ENCODE data around the gene GPR137B.

Gene GPR137B

GRCh38 chr1:236201786-236202185, 59.4 kb downstream of the GPR137B start:
- no peak for DNase-seq (ENCODE audit: low spot score)

GRCh38 chr1:236204039-236204438, 61.7 kb downstream of the GPR137B start:
- DNase-seq (ENCODE audit: low spot score): no peak

DNA sequence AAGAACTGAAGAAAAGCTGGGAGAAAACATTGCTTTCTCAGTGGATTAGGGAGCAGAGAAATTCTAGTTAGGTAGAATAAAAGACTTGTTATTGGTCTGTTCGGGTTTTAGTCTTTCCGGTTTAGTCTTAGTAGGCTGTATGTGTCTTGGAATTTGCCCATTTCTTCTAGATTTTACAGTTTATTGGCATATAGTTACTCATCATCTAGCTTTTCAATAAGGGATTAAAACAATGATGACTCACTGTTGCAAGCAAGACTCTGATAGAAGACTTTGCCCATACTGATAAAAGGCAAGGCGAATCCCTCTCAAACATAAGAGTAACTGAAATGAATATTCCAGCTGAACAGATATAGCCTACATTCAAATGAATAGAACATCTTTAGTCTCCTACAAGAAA, 62.3 kb downstream of the GPR137B start:
- no peak for DNase-seq (ENCODE audit: low spot score)

DNA sequence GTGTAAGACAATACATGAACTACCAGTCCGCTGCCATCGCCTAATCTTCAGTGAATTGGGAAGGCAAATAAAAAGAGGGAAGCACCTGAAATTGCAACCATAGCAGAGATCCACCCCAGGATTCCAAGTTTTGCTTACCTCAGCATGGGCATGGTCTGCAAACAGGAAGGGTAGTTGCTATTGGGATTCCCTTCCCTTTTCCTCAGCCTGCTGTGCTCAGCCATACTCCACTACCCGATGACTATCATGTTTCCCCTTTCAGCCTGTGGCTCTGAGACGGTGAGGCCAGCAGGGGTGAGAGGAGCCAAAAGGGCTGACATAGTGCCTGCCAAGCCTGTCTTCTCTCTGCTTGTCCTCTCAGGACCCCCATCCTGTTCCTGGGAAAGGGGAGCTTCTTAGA, 64.2 kb downstream of the GPR137B start:
- DNase-seq (ENCODE audit: low spot score): no peak

DNA sequence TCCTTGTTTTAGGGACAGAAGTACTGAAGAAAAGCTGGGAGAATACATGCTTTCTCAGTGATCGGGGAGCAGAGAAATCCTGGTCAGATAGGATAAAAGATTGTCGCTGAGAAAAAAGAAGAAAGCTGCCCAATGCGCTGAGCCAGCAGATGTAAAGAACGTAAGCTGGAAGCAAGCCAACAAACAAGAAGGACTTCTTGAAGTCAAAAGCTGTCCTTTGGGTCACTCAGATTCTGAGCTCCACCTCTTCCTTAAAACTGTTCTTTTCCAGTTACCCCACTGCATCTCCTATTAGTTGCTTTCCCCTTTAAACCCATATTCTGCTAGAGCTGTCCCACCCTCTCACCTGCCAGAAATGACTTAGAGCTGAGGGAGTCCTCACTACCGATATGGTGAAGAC, 64.8 kb downstream of the GPR137B start:
- DNase-seq (ENCODE audit: low spot score): no peak

- no peak for DNase-seq (ENCODE audit: low spot score)
Measured at GRCh38 chr1:236207569-236207968, 65.2 kb downstream of the GPR137B start.

GRCh38 chr1:236209185-236209584, 66.8 kb downstream of the GPR137B start:
- DNase-seq (ENCODE audit: low spot score): no peak

- DNase-seq (ENCODE audit: low spot score): no peak
Measured at GRCh38 chr1:236209713-236210112, 67.4 kb downstream of the GPR137B start.

- DNase-seq (ENCODE audit: low spot score): no peak
Measured at GRCh38 chr1:236211815-236212214, 69.5 kb downstream of the GPR137B start.

DNA sequence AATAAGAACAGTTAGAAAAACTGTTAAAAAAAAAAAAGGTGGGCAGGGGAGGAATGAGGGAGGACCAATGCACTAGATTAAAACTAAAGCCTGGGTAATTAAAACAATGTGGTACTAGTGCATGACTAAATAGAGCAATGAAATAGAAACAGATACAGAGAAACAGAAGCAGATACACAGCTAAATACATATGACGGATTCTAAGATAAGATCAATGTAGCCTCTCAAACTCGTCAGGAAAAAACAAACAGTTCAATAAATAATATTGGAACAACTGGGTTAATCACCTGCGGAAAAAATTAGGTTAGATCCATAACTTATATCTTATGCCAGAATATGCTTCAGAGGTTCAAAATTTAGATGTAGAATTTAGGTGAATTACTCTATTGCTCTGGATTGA, 71.2 kb downstream of the GPR137B start:
- DNase-seq (ENCODE audit: low spot score): no peak

GRCh38 chr1:236214761-236215160, 72.4 kb downstream of the GPR137B start:
- DNase-seq (ENCODE audit: low spot score): no peak

DNA sequence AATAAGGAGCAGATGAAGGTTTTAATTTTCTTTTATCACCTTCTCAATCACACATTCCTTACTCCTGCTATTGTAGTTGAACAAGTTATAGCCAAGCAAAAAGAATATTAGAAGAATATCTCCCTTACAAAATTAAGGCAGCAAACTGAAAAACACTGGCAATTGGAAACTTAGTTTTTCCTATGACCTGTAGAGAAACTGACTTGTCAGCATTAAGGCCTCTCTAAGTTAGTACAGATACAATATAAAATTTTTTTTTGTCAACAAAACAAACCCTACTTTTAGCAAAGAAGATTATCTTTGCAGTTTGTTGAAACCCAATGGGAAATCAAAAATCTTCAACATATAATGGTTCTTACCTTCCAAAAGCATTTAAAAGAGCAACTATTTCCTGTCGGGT, 78.1 kb downstream of the GPR137B start:
- no peak for DNase-seq (ENCODE audit: low spot score)

GRCh38 chr1:236222632-236223031, 80.3 kb downstream of the GPR137B start:
- DNase-seq (ENCODE audit: low spot score): no peak

DNA sequence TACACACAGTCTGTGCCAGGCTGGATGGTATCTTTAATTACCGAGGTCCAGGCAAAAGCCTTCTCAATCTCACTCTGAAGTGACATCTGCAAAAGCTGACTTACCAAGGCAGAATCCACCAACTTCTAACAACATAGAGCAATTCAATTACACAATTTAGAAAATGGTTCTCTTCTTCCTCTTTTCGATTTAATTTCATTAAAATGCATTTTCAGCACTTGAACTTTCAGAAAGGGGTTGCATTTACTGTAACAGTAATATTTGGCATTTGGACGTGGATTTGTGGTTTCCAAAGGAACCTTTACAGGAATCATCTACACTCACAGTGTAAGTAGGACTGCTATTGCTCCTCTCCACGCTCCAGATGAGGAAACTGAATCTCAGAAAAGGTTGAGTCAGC, 86.1 kb downstream of the GPR137B start:
- no peak for DNase-seq (ENCODE audit: low spot score)

GRCh38 chr1:236235116-236235515, 92.8 kb downstream of the GPR137B start:
- no peak for DNase-seq (ENCODE audit: low spot score)

DNA sequence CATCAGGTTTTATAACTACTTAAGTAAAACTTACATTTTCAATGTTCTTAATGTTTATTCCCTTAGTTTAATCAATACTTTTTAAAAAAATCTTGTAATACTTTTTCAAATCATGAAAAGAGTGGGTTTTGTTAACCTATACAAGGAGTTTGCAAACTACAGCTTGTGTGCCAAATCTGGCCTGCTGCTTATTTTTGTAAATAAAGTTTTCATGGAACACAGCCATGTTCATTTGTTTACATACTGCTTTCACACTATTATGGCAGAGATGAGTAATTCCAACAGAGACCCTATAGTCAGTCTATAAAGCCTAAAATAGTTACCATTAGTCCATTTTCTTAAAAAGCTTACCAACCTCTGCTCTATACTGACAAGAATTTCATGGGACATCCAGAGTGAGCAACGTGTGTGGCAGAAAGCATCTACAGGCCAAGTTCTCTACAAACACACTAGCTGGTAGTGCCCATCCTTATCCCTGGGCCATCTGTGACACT, 96.8 kb downstream of the GPR137B start:
- DNase-seq (ENCODE audit: low spot score): no peak

- DNase-seq (ENCODE audit: low spot score): no peak
Measured at GRCh38 chr1:236240675-236241074, 98.3 kb downstream of the GPR137B start.

GRCh38 chr1:236242568-236242967, 100.2 kb downstream of the GPR137B start:
- DNase-seq (ENCODE audit: low spot score): no peak

- DNase-seq (ENCODE audit: low spot score): no peak
Measured at GRCh38 chr1:236247286-236247685, 104.9 kb downstream of the GPR137B start.

DNA sequence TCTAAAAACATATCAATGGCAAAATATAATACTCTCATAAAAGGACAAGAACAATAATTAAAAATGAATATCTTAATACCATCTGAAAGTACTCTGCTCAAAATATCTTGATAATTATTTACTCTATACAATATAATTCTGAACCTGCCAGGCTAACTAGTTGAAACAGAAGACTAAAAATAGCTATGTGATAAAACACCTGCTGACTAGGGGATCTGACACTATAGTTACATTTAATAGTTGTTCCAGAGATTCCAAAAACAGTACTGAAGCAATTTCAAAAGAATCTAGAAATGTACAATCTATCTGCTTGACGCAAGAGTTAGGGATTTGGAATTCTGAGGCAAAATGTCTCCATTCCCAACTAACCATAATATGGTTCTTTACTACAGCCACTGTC, 109.2 kb downstream of the GPR137B start:
- DNase-seq (ENCODE audit: low spot score): no peak

DNA sequence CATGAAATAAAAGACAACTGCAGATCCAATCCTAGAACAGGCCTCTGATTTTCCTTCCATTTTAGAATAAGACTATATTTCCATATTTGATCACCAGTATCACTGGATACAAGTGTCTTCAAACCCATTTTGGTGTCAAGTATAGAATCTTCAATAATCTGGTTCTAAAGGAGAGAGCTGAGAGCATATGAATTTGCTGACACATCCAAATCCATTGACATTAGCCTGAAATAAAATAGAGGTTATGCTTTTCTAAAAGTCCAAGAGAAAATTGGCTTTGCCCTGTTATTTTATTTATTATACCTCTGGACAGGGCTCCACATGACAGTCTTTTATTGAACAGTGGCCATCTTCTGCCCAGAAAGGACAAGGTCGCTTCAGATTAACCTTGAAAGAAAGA, 110.8 kb downstream of the GPR137B start:
- no peak for DNase-seq (ENCODE audit: low spot score)

- no peak for DNase-seq (ENCODE audit: low spot score)
Measured at GRCh38 chr1:236253918-236254637, 111.7 kb downstream of the GPR137B start.

- no peak for DNase-seq (ENCODE audit: low spot score)
Measured at GRCh38 chr1:236257216-236257615, 114.9 kb downstream of the GPR137B start.

- DNase-seq (ENCODE audit: low spot score): no peak
Measured at GRCh38 chr1:236258114-236258622, 115.8 kb downstream of the GPR137B start.
